ENCODE data around the gene PAEP.
"Not testable (repeated sequence)": the region's sequence is repeated elsewhere in the genome, so short reads cannot be mapped to it uniquely, and the experiment has no call there.

Gene PAEP

GRCh38 chr9:135526089-135526729 is 35.3 kb upstream of the PAEP start:
- DNase-seq = no peak

GRCh38 chr9:135526730-135527571 is 34.6 kb upstream of the PAEP start:
- DNase-seq = no peak

- not testable (repeated sequence) for DNase-seq
Observed at GRCh38 chr9:135528842-135529435, 32.6 kb upstream of the PAEP start.

DNA sequence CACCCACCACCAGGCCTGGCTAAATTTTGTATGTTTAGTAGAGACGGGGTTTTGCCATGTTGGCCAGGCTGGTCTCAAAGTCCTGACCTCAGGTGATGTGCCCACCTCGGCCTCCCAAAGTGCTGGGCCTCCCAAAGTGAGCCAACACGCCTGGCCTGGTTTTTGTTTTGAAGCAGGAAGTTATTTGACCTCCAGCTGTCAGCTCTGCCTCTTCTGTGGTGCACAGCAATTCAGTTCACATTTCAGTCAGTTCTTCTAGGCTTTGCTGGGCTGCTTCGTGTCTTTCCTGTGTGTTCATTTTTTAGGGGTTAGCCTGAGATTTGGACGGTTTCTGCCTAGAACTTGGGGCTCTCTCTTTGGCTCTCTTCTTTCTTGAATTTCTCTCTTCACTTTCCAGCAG is 31.4 kb upstream of the PAEP start:
- no peak for DNase-seq

DNA sequence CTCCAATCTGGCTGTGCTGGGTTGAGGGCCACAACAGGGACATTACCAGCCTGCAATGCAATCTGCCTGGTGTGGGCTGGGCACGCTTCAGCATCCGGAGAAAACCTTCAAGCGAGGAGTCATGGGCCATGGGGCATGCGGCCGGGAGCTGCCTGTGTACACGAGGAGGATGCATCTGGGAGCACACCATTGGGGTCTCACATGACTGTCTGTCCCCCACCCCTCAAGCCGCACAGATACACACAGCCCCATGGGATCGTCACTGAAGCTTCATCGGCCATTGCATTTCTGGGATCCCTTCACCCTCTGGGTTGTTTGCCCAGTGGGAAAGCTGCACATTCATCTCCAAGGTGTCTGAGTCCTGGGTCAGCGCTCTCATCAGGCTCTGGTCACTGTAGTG is 30.5 kb upstream of the PAEP start:
- DNase-seq = no peak

GRCh38 chr9:135533113-135533512 is 28.4 kb upstream of the PAEP start:
- no peak for DNase-seq

GRCh38 chr9:135533674-135534073 is 27.9 kb upstream of the PAEP start:
- no peak for DNase-seq

GRCh38 chr9:135534192-135534711 is 27.3 kb upstream of the PAEP start:
- not testable (repeated sequence) for DNase-seq

DNA sequence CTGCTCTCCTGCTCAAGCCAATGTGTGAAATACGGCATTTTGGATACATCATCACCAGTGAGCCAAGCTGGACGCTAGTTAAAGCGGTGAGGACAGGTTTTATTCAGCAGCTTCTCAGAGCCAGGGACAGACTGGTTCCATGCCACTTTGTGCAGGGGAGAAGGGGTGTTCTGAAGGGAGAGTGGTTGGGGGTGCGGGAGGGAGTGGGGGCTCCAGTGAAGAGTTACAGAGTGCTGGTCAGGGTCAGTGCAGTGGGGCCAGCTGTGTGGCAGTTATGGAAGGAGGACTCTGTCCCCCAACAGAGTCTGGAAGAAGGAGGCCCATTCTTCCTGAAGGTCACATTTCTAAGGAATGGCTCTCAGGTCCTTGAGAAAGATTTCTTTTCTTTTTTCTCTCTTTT is 26.7 kb upstream of the PAEP start:
- not testable (repeated sequence) for DNase-seq

DNA sequence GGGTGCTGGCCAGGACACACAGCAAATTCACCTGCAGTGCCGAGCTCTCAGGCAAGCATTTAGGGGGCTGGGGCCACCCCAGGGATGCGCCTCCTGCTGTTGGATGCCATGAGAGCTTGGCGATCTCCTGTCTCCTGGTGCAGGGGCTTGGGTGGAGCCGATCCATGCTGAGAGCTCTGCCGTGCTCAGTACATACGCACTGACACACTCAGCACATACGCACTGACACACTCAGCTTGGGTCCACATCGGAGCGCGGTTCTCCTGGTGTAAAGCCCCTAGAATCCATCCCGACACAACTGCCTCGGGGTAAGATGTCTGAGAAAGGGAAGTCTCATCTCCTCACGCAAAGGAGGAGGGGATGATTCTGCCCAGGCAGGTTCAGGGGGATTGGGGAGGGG is 25.9 kb upstream of the PAEP start:
- not testable (repeated sequence) for DNase-seq

DNA sequence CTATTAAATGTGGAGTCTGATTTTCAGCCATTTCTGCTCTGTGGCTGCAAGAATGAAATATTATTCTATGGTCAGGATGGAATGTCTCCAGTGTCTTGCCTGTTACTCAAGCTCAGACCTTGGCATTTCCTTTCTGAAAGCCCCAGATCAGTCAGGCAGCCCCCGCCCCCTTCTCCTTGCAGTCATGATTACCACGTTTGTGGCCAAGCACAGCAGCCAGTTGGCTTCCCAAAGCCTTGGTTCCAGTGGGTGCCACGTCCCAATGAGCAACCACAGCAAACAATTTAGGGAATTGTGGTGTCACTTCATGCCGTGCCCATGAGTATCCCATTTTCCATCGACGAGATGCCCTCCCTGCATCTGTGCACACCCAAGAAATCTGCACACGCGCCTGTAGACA is 25.3 kb upstream of the PAEP start:
- no peak for DNase-seq

GRCh38 chr9:135543262-135543894 is 18.2 kb upstream of the PAEP start:
- DNase-seq = not testable (repeated sequence)

DNA sequence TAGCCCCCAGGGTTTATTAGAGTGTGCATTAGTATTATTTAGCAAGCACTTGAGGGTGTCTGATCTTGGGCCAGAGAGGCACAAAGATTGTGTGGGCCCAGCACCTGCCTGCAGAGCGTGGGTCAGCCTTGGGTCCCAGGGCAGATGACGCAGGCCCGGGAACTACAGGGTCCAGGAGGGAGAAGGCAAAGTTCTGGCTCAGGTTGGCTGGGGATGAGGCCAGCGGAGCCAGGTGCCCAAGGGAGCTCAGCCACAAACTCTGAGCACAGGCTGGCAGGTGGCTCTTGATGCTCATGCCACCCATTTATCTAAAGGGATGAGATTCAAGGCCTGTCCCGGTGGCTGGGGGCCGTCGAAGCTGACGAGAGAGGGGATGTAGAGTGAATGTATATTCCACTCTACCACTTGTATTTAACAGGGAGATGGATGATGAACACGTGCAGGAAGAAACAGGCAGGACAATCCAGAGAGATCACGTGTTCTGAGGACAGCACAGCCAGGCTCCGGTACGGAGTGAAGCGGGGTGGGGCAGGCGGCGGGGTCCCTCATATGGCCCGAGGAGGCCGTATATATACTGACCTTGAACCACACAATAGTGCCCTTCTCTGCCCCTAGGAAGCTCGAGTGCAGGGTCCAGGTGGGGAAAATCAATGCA is 16.4 kb upstream of the PAEP start:
- DNase-seq = no peak

GRCh38 chr9:135545646-135546176 is 15.8 kb upstream of the PAEP start, which contains the start of gene OBP2A:
OBP2A (plus strand) TSS chr9:135546126; CDS start chr9:135546181, 55 bp downstream.
- DNase-seq = not testable (repeated sequence)

DNA sequence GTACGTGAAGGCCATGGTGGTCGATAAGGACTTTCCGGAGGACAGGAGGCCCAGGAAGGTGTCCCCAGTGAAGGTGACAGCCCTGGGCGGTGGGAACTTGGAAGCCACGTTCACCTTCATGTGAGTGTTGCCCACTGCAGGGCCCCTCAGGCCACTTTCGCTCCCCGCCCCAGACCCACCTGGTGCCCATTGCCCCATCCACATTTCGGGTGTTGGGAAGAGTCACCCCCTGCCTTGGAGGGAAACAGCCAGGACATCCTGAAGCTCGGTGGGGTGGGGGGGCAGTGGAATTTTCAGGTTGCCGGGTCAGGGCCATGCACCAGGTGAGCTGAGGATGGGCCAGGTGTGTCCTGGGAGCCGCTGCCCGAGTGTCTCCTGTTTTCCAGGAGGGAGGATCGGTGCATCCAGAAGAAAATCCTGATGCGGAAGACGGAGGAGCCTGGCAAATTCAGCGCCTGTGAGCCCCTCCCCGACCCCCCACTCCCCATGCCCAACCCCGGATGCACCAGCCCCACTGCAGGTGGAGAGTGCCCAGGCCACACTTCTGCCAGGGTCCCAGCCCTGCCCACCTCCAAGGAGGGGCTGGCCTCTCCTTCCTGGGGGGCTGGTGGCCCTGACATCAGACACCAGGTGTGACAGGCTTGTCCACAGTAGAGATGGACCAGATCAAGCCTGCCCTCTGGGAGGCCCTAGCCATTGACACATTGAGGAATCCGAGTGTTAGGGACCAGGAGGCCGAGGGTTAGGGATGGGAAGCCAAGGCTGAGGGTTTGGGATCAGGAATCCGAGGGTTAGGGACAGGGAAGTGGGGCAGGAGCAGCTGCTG is 14.6 kb upstream of the PAEP start:
- not testable (repeated sequence) for DNase-seq

DNA sequence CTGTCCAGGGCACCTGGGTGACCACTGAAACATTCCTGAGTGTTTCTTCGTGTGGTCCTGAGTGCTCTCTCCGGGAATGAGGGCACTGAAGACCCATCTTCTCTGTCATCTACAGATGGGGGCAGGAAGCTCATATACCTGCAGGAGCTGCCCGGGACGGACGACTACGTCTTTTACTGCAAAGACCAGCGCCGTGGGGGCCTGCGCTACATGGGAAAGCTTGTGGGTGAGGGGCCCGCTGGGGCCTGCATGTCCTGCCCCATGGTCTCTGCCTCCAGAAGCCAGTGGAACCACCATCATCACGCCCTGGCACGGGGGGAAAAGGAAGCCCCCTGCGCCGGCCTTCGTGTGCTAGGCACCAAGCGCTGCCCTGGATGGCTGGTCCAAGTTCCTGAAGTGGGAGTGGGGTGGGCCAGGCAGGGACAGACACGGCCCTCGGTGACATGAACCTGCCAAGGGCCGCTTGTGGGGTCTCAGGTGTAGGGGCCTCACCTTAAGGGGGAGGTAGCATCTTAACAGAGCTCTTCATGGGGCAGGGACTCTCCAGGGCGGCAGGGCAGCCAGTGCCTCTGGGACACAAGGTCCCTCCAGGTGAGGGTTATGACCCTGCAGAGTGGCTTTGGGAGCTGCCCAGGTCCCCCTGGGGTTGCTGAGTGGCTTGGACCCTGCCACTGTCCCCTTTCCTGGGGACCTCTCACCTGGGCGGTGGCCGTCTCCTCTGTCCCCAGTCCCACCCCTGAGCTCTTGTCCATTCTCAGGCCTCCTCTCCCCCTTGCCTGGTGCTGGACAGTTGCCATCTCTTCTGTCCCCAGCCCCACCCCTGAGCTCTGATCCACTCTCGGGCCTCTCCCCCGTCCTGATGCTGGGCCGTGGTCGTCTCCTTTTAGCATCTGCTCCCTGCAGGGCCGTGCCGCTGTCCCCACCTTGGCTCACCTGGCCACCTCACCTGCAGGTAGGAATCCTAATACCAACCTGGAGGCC is 13.5 kb upstream of the PAEP start:
- DNase-seq = no peak

GRCh38 chr9:135549478-135550343 is 11.8 kb upstream of the PAEP start:
- DNase-seq = not testable (repeated sequence)

DNA sequence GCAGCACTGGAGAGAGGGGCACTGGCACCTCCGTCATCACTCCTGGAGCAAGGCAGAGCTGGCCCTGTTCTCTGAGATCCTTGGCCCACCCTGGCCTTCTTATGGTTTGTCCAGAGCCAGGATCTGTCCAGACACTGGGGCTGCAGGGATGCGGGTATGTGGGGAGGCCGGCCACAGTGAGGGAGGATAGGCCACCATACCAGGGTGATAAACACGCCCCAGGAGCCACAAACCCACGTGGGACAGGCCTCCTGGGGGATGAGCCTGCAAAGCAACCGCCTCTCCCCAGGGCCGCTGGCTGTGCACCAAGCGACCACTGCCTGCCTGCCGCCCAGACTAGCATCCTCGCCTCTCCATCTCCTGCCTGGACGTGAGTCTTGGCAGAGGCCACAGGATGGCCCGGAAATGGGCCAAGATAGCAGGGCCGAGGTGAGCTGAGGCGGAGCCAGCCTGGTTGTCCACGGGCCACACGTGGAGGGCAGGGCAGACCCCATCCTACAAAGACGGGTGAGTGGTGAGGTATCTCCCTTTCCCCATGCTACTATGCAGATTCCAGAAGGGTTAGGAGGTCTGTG is 11.1 kb upstream of the PAEP start:
- no peak for DNase-seq

DNA sequence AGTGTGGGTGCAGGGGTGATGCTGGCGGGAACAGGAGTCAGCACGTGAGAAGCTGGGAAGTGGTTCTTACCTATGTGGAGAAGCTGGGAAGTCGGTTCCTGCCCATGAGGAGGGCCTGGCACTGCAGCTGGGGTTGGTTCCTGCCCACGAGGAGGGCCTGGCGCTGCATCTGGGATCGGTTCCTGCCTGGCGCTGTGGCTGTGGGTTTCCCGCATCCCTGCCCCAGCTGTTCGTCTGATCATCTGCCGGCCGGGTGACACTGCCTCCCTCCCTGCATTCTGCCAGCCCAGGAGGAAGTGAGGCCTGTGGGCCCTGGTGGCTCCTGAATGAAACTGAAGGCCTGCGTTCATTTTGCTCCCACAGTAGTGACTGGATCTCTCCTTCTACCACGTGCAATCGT is 10.5 kb upstream of the PAEP start:
- DNase-seq = no peak
